DND-41 (cell line): ENCODE measurements around the gene COL6A2.

Experiments
- EZH2 ChIP-seq: IDR thresholded peaks from 3 replicates; pipeline ENCODE4 v1.6.1; 2012; ENCODE audit warnings: borderline replicate concordance, low read depth, mild to moderate bottlenecking, moderate library complexity, low read length, inconsistent platforms; ENCODE audit not compliant: severe bottlenecking
- TF ChIP-seq, protein P1 (sequence below): IDR thresholded peaks from 2 replicates; pipeline ENCODE4 v1.5.1; 2012; ENCODE audit warnings: borderline replicate concordance, low read length, moderate library complexity, mild to moderate bottlenecking; ENCODE audit not compliant: poor library complexity, severe bottlenecking; ENCODE audit errors: extremely low read depth

- TF ChIP-seq EZH2 = no peak
- TF ChIP-seq, protein P1, sequence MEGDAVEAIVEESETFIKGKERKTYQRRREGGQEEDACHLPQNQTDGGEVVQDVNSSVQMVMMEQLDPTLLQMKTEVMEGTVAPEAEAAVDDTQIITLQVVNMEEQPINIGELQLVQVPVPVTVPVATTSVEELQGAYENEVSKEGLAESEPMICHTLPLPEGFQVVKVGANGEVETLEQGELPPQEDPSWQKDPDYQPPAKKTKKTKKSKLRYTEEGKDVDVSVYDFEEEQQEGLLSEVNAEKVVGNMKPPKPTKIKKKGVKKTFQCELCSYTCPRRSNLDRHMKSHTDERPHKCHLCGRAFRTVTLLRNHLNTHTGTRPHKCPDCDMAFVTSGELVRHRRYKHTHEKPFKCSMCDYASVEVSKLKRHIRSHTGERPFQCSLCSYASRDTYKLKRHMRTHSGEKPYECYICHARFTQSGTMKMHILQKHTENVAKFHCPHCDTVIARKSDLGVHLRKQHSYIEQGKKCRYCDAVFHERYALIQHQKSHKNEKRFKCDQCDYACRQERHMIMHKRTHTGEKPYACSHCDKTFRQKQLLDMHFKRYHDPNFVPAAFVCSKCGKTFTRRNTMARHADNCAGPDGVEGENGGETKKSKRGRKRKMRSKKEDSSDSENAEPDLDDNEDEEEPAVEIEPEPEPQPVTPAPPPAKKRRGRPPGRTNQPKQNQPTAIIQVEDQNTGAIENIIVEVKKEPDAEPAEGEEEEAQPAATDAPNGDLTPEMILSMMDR = no peak
These were observed 6.2 kb downstream of the COL6A2 start for GRCh38 chr21:46104104-46104503.
